Amygdala (tissue), 56 donors: ENCODE measurements around the gene ZSCAN1.

ENCODE experiments used
- DNase-seq, 56 donors: peaks; one replicate each; lab custom pipeline; 2025; lab: John Stamatoyannopoulos, UW

The ZSCAN1 gene

DNA sequence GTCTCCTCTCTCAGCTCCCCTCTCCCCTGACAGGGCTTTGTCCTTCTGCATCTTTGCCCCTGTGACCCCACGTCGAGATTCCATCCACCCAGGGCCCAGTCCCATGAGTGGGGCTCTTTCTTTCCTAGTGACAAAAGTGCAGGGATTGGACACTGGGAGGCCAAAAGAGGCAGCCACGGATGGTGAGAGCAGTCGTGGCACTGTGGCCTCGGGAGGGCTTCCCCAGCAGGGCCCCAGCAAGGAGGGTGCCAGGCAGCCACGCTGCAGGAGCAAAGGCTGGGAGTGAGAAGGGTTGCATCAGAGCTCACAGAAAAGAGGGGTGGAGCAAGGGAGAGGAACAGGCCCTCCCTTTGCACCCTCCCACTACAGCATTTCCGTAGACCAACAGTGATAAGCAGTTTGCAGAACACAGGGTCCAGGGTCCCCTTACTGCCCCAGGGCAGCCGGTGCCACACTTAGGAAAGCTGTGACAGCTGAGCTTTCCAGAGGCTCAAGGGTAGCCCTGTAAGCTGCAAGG lies 4.9 kb downstream of the ZSCAN1 start:
- no peak for DNase-seq

DNA sequence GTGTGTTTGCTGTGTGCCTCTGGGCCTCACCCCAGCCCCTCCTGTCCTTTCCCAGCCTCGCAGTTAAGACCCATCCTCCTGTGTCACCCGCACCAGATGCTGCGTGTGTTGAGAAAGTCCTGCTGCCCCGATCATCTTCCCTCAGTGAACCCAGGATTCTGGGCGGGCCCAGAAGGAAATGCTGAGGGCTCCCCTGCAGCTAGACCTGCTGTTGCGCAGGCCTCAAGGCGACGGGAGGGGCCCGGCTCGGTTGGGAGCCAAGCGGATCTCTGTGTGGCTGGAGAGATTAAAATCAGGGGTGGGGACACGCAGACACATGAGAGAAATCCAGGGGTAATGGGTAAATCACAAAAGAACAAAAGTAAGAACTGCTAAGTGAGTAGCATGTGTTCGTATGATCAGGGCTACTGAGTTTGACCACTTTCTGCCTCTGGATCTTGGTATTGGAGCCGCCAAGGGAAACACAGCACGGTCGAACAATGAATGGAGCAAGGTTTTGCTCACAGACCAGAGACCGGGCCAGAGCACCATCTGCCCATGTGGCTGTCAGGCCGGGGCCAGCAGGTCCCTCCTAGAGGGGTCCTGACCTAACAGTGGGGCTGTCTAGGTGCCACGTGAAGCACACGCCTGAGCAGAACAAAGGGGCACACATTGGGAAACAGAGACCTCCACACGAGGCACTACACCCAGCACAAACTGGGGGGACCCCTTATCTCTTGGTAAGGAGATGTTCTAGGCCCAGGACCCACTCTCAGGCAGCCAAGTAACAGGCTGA lies 7.1 kb downstream of the ZSCAN1 start:
- DNase-seq, result no peak

DNA sequence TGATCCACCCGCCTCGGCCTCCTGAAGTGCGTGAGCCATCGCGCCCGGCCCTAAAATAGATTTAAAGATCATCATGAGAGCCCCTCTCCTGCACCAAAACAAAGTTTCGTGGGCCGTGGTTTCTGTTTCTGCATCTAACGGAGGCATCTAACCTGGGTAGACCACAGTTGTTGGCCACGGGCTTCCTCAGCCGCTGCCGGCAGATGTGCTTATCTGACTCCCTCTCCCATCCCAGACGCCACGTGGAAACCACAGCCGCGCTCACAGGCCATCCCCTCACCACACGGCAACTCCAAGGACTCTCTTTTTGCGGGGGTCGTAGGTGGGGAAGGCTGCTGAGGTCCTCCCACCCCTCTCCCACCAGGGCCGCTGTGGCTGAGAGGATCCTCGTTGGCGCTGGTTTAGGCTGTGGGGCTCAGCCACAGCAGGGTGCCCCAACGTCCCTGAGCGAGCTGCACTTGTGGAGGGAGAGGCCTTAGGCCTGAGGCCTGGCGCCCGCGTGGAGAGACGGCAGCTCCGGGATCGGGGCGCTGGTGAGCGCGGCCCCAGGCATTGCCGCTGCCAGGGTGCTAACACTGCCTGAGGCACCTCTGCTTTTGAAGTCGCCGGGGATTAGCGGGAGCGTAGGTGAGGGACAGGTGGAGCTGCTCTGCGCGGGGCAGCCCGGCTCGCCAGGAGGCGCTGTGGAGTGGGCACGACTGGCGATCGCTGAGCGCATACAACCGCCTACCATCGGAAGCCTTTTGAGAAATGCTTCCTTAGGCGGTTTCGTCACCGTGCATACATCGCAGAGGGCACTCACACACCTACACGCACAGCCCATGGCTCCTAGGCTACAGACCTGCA lies 8.9 kb downstream of the ZSCAN1 start:
- DNase-seq, result no peak

DNA sequence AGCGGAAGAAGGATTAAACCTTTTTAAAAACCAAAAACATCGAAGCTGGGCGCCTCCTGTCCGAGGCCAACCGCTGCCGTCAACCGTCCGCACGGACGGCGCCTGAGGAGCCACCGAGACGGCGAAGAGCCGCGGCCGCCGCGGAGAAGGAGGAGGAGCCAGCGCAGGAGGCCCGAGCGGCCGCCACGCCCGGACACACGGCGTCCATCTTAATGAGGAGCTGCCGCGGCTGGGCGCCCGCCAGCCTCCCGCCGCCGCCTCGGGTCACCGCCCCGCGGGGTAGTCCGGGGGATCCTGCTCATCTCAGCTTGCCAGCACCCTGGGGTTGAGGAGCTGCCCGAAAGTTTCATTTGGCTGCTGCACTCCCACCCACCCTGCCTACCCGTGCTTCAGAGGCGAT lies 10.6 kb downstream of the ZSCAN1 start:
- DNase-seq, result no peak

DNA sequence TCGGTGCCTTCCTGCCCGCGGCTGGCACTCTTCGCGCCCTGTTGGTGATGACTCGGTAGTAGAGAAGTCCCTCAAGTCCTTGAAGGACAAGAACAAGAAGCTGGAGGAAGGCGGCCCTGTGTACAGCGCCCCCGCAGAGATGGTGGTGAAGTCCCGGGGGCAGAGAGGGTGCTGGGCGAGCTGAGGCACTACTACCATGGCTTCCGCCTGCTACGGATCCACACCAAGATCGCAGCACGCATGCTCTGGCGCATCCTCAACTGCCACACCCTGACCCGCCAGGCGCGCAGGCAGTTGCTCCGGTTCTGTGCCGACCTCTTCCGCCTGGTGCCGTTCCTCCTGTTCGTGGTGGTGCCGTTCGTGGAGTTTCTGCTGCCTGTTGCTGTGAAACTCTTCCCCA lies 11.1 kb downstream of the ZSCAN1 start:
- no peak for DNase-seq

DNA sequence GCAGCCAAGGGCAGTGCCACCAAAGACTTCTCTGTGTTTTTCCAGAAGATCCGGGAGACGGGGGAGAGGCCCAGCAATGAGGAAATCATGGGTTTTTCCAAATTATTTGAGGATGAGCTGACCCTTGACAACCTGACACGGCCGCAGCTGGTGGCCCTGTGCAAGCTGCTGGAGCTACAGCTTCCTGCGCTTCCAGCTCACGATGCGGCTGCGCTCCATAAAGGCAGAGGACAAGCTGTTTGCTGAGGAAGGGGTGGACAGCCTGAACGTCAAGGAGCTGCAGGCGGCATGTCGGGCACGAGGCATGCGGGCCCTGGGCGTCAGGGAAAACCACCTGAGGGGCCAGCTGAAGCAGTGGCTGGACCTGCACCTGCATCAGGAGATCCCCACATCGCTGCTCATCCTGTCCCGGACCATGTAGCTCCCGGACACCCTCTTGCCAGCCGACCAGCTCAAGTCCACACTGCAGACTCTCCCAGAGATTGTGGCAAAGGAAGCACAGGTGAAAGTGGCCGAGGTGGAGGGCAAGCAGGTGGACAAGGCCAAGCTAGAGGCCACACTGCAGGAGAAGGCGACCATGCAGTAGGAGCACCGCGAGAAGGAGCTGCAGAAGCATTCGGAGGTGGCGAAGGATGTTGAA lies 11.7 kb downstream of the ZSCAN1 start:
- no peak for DNase-seq

DNA sequence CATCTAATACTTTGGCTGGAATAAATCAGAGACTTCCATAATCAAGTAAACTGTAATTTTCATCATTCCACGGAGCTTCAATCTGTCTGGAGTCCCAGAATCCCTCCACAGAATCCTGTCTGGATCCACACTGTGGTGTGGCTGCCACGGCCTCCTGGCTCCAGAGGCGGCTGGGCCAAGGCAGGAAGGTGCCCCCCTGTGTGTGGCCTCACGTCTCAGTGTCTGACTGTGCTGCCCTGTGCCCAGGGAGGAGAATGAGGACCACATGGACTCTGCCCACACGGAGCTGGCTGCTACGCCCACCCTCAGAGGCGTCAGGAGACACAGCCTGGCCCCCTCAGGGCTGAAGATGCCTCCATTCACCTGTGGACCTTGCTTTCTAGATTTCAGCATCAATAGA lies 13.0 kb downstream of the ZSCAN1 start:
- DNase-seq, result no peak

DNA sequence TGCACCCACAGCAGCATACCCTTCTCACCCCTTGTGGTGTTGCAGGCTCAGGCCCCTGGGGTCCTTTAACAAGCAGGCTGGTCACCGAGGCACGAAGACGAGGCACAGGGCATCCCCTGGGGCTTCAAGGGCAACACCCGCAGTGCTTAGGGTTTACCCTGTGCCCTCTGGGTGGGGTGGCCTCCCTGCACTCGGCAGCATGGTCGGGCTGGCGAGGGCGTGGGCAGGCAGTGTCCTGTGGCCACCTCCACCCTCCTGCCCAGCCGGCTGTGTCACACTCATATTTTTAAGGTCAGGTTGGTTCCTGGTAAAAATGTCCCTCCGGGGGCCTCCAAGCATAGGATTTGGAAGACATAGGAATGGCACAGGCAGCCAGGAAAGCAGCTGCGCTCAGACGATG lies 13.8 kb downstream of the ZSCAN1 start:
- DNase-seq, result no peak

DNA sequence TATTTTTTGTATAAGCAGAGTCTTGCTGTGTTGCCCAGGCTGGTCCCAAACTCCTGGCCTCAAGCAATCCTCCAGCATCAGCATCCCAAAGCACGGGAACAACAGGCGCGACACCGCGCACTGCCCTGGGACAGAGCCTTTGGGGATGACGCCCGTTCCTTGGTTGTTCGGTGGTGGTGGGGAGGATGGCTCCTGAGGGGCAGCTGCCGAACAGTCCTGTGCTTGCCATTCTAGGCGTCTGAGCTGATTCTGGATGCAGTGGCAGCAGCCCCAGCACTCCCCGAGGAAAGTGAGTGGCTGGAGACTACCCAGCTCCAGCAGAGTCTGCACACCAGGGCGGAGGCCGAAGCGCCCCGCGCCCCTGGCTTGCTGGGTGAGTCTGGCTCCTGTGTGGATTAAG lies 18.4 kb downstream of the ZSCAN1 start:
- DNase-seq, result no peak

DNA sequence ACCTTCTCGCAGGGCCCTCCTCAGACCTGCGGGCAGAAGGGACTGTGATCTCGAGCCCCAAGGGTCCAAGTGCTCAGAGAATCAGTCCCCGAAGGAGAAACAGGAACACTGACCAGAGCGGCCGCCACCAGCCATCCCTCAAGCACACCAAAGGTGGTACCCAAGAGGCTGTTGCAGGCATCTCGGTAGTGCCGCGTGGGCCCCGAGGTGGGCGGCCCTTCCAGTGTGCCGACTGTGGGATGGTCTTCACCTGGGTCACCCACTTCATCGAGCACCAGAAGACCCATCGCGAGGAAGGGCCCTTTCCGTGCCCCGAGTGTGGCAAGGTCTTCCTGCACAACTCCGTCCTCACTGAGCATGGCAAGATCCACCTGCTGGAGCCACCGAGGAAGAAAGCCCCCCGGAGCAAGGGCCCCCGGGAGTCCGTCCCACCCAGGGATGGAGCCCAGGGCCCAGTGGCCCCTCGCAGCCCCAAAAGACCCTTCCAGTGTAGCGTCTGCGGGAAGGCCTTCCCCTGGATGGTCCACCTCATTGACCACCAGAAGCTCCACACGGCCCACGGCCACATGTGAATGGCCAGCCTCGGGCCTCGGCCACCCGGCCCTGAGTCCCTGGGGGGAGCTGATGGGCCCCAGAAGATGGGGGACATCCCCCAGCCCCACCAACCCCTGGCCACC lies 19.8 kb downstream of the ZSCAN1 start:
- DNase-seq, result no peak

DNA sequence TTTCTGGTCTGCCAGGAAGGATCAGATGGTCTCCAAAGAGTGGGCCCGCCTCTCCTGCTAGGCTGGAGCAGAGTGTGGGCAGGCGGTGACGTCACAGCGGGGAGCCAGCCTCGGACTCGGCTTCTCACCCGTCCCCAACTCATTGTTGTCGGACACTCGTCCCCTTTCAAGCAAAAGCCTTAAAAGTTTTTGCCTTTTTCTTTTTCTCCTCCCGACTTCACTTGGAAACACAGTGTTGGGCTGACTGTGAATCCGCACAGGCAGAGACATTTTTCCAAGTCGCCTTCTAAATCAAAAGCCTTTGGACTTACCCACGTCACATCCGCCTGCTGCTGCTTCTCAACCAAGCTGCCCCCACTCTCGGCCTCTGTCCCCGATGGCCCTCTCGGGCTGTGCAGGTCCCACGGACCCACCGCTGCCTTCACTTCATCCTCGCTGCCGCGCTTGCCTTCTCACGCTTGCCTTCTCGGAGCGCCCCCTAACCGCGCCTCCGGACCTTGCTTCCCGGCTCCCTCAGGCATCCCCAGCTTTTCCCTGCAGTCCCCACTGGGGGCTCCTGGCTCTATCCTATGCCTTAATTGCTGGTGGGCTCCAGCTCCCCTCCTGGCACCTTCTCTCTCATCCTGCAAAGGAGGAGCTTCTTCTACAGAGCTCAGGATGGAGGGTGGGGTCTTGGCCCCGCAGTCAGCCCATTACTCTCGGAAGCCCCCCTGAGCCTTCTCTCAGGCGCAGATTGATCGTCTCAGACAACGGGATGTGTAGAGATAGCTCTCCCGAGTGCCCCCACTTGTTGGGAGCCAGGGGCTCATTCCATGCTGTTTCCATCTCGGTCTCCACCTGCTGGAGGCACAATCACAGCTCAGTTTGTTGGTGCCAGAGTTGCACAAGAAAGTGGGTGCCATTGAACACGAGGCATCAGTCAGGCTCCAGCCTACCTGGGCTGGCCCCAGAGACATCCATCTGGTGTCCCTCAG lies 21.4 kb downstream of the ZSCAN1 start:
- peak in 49 of 56 donors; percentile 5 to 81 (median 48) for DNase-seq

DNA sequence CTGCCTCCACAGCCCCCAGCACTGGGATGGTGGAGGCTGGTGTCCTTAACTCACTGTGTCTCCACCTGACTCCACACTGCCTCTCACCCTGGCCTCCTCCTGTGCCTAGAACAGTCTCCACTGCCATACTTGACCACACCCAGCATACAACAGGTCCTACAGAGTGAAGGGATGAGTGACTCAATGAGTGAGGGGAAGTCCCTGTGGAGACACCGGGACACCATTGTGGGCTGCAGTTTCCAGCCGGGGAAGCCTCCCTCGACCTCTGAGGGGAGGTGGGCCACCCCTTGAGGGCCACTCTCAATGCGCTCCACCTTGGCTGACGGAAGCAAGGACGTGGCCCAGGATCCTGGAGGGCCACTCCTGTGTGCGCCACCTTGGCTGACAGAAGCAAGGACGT lies 22.4 kb downstream of the ZSCAN1 start:
- DNase-seq, result no peak

DNA sequence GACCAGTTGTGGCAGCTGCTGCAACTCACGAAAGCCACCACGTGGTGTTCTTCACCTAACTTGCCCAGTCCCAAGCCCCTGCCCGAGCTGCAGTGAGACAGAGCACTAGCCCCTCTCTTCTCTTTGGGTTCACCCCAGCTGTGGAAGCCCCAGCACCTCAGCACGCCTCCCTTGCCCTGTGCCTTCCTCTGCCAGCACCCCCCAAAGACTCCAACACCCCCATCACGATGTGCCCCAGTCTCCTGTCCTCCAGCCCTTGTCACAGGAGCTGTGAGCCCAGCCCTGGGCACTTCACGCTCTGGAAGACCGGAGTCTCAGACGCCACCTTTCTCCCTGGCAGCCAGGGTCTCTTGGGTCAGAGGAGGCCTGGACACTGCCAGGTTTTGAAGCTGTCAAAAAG lies 23.0 kb downstream of the ZSCAN1 start:
- no peak for DNase-seq

DNA sequence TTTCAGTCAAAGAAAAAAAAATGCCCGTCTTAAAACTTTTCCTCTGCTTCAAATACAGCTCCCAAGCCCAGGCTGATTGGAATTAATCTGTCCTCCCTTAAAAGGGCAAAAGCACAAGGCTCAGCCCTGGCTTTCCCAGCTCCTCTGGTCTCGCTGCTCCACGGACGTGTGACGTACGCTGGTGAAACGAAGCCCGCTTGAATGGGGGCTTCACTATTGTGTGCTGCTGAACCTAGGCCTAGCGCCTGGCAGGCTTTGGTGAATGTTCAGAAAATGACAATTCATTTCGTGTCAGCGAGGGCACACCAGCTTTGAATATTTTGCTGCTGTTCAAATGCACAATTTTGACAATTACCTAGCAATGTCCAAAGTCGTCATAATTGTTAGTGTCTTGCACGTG lies 24.6 kb downstream of the ZSCAN1 start:
- DNase-seq, result peak in 5 of 56 donors; percentile 4 to 31 (median 25)

DNA sequence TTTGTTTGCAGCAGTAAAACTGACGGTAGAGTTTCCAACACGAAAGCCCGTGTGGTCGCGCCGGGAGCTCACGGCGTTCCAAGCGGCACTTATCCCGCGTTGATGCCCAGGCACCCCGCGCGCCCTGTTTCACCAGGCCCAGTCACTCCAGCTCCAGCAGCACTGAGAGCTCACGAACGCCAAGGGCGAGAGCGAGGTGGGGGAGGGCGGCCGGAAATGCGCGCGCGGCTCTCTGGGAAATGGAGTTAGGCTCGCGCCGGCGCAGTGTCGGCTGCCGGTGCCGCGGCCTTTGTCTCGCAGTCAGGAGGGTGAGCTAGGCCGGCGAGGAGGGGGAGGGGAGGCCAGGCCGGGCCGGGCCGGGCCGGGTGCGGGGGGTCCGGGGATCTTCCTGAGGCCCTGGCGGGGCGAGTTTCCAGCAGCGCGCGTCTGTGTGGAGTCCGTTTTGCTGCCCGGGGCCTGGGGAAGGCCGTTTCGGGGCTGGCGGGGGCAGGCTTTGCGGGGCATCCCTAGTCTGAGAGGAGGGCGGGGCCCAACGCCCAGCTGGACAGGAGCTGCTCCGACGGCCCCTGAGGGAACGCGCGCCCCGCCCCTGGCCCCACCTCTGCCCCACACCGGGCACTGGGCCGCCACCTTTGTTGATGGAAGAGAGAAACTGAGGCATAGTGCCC lies 25.3 kb downstream of the ZSCAN1 start, which contains the start of gene ZNF135:
Gene ZNF135 (plus strand): TSS at position 280 of the 668 bp plus-strand sequence. CDS start 721 bp downstream, outside the sequence.
- peak; percentile 20 to 93 (median 80) for DNase-seq

DNA sequence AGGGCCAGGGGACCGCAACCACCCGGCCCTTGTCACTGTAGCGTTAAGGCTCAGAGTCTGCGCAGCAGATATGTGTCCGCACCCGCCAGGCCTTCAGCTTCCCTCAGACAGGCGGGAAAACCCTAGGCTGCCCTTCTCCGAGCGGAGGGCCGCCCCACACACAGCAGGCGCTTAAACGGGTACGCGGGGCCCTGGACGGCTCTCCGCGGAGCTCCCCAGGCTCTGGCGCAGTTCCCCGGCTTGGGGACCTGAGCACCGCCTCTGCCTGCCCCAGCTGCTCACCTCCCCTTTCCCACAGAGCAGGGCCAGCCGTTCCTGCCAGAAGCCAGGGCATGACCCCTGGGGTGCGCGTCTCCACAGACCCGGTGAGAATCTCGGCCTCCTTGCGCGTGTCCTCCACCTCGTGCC lies 25.9 kb downstream of the ZSCAN1 start:
- peak in 1 of 56 donors; percentile 32 for DNase-seq

DNA sequence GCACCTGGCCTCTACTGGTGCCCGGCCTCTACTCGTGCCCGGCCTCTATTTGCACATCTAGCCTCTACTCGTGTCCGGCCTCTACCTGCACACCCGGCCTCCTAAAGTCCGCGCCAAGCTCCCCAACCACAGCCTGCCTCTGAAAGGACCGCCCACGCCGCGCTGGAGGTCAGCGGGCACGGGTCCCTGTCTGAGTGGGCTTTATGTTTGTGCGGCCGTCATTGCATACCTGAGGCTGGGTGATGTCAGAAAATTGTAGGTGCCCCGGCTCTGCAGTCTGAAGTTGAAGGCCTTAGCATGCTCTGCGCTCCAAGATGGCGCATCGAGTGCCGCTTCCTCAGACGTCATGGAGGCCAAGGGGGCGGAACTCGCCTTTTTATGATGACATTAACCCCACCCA lies 26.4 kb downstream of the ZSCAN1 start:
- DNase-seq, result no peak

DNA sequence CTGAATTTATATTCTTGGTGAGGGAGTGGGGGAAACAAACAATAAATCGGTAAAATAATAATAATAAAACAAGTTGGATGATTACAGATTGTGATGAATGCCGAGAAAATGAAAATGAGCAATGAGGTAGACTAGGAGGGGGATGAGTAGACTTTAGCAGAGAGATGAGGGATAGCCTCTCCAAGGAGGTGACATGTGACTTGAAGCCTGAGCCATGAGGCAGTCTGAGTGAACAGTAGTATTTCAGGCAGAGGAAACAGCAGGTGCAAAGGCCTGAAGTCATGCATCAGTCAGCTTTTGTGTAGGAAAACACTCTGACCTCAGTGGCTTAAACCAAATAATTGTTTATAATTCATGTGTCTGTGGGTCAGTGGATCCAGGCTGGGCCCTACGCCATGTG lies 29.9 kb downstream of the ZSCAN1 start:
- no peak for DNase-seq
